AG04450 (cell line): ENCODE data around the gene ENOX1. TPM values are rescaled to one million over a fixed set of nuclear protein-coding genes. Genes with fewer than 3 reads are reported as not detected.

Experiments used
- CTCF ChIA-PET: fragments of 300-600, 350-600 bp; formaldehyde crosslinking; extraction: SDS; loops from one replicate; lab custom pipeline; 2022; ENCODE audit warnings: antibody characterized with exemption, inconsistent platforms; lab: Charles Lee
- POLR2A ChIA-PET: fragments of 350-600 bp; formaldehyde crosslinking; extraction: SDS; loops from one replicate; lab custom pipeline; 2021; ENCODE audit warnings: antibody characterized with exemption, inconsistent platforms; lab: Yijun Ruan, JAX
- DNase-seq: peaks from one replicate; pipeline ENCODE4 v3.0.0-alpha.2; 2011; ENCODE audit warnings: low read depth, low spot score
- H3K27ac ChIP-seq: one replicate; pipeline ENCODE4 v1.5.1; 2012; ENCODE audit warnings: low read depth, low read length, control low read depth
- H3K27me3 ChIP-seq: one replicate; pipeline ENCODE4 v1.6.0; 2012; ENCODE audit warnings: low read length; ENCODE audit not compliant: control insufficient read depth, insufficient read depth
- H3K4me3 ChIP-seq: 2 replicates; pipeline ENCODE4 v1.5.1; 2011; ENCODE audit warnings: mild to moderate bottlenecking, low read depth, low read length, control low read depth
- H3K9me3 ChIP-seq: 2 replicates; pipeline ENCODE4 v1.5.1; 2012; ENCODE audit warnings: low read length; ENCODE audit not compliant: control insufficient read depth, insufficient read depth
- CTCF ChIP-seq: IDR thresholded peaks from 2 replicates; pipeline ENCODE4 v1.5.1; 2011; ENCODE audit warnings: low read depth, low read length, control low read depth, inconsistent platforms
- polyA plus RNA-seq: library from polyadenylated mRNA; depleted of rRNA; stranded (reverse); fragments of >200 nt; gene quantifications from 2 replicates; pipeline ENCODE4 v1.2.3, GENCODE V29; 2011

Gene ENOX1
- polyA plus RNA-seq, 1 experiment = 3.9 TPM

DNA sequence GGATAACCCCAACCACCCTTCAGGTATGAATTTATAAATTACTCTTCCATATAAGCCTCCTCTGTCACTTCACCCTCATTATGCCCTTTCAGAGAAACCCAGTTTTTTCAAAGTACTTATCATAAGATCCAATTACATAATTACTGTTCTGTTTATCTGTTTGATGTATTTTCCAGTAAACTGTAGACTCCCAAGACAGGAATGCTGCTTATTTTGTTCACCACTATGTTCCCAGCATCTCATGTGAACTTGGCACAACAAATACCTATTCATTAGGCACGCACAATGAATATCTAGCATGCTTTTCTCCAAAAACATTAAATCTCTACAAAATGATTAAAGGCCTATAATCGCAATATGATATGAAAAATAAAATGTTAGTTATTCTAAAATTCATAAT is 13.2 kb downstream of the ENOX1 start:
- Histone ChIP-seq H3K27me3 (no peaks in the 10 kb centered on the region), H3K27ac (no peak overlapping the region), H3K4me3 (no peak overlapping the region), H3K9me3 (no peaks in the 10 kb centered on the region)
- CTCF ChIA-PET = no interaction called here
- no peak for TF ChIP-seq CTCF
- DNase-seq = no peak
- POLR2A ChIA-PET = no interaction called here

GRCh38 chr13:43770871-43771270 is 15.9 kb downstream of the ENOX1 start:
- no peak overlapping the region for H3K27ac ChIP-seq
- no peaks in the 10 kb centered on the region for H3K9me3 ChIP-seq
- H3K4me3 ChIP-seq = no peak overlapping the region
- DNase-seq = no peak
- ChIA-PET CTCF (interaction anchor here (0.7 kb wide), 1 partner anchor 16 kb away, joined by 4 read pairs; no protein-coding TSS in a partner anchor), POLR2A (no interaction called here)
- no peak for TF ChIP-seq CTCF
- peaks cover 6% of the 10 kb centered on the region for H3K27me3 ChIP-seq

DNA sequence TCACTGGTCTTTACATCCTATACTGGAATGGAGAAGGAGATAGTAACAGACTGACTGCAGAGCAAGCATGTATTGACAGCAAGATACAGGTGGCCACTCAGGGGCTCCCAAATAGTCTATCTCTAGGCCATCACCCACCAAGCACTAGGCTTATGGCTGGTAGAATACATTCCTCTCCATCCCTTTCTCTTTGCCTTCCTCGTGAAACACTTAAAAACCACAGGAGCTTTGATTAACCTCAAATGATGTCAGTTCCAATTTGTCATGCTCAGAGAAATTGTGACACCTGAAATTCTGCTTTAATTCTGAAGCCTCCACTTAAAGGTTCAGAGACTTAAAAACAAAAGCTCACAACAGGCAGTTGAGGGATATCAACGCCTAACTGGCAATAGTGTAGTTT is 17.2 kb downstream of the ENOX1 start:
- Histone ChIP-seq H3K9me3 (no peaks in the 10 kb centered on the region), H3K27me3 (peaks cover 6% of the 10 kb centered on the region), H3K4me3 (no peak overlapping the region), H3K27ac (no peak overlapping the region)
- TF ChIP-seq CTCF = no peak
- CTCF ChIA-PET = no interaction called here
- DNase-seq = no peak
- POLR2A ChIA-PET = no interaction called here

DNA sequence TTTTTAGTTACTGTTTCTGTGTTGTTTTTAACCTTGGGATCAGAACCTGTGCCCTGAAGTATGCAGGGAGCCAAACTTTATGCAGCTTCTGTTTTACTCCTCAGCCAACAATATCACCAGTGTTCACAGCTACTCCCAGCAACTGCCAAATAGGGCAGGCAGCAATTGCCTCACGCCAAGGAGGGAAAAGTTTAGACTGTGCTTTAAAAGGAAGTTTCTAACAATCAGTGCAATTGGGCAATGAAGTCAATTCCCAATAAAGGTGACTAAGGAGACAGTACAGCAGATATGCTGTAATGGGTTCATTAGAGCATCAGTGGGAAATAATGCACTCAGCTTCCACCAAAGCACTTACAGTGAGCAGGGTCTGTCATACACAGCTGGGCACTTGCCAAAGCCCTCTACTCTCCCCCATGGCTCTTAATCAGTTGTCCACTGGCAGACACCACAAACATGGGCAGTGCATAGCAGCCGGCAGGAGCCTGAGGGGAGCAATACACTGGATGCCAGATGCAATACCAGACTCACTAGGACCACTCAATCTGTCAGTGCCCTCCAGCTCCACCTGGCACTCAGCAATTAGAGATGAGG is 19.3 kb downstream of the ENOX1 start:
- no peaks in the 10 kb centered on the region for H3K9me3 ChIP-seq
- DNase-seq = no peak
- no peak overlapping the region for H3K27ac ChIP-seq
- CTCF ChIA-PET = interaction anchor here (1.2 kb wide), 1 partner anchor 37 kb away, joined by 3 read pairs; no protein-coding TSS in a partner anchor
- TF ChIP-seq CTCF = no peak
- H3K4me3 ChIP-seq = no peak overlapping the region
- POLR2A ChIA-PET = no interaction called here
- H3K27me3 ChIP-seq = peaks cover 6% of the 10 kb centered on the region

DNA sequence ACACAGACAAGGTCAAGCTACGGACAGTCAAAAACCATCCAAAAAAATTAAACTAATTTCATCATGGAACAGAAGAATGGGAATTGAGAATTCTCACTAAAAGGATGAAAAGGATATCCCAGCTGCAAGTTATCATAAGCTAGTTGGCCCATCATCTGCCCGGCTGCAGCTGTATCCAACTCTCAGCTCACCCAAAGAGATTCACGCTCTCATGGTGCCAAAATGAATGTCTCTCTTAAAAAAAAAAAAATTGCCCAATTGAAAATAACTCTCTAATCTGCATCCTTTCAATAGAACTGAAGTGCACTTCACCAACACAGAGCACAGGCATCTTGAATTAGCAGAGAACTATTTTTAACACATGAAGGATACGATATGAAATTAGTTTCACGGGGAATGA is 20.0 kb downstream of the ENOX1 start:
- POLR2A ChIA-PET = no interaction called here
- Histone ChIP-seq H3K4me3 (no peak overlapping the region), H3K9me3 (no peaks in the 10 kb centered on the region), H3K27me3 (peaks cover 6% of the 10 kb centered on the region), H3K27ac (no peak overlapping the region)
- no peak for TF ChIP-seq CTCF
- CTCF ChIA-PET = interaction anchor here (1.2 kb wide), 1 partner anchor 38 kb away, joined by 3 read pairs; no protein-coding TSS in a partner anchor
- no peak for DNase-seq
